Measurements from ENCODE around the gene PAX2. TPM values are rescaled to one million over a fixed set of nuclear protein-coding genes. Genes with fewer than 3 reads are reported as not detected.

The PAX2 gene
- total RNA-seq, 2 donors from 2014 or later, result not detected

DNA sequence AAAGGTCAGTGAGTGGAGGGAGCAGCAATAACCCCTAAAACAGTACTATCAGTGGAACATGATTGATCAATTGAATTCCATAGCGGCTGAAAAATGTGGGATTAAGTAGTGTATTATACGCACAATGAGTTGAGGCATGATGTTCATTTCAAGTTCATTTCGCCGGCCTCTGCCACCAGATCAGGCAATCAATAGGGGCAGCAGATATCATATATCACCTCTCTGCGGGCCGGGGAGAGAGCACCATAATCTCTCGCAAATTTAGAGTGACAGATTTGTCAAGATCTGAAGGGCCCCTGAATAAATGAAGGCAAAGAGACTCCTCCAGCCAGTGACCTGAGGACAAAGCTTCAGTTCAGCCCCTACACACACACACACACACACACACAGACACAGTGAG, 58.5 kb downstream of the PAX2 start:
- no peak for ATAC-seq
- intact Hi-C loops (cut with DNase I, micrococcal nuclease), result no loop called here
- no peak for DNase-seq

DNA sequence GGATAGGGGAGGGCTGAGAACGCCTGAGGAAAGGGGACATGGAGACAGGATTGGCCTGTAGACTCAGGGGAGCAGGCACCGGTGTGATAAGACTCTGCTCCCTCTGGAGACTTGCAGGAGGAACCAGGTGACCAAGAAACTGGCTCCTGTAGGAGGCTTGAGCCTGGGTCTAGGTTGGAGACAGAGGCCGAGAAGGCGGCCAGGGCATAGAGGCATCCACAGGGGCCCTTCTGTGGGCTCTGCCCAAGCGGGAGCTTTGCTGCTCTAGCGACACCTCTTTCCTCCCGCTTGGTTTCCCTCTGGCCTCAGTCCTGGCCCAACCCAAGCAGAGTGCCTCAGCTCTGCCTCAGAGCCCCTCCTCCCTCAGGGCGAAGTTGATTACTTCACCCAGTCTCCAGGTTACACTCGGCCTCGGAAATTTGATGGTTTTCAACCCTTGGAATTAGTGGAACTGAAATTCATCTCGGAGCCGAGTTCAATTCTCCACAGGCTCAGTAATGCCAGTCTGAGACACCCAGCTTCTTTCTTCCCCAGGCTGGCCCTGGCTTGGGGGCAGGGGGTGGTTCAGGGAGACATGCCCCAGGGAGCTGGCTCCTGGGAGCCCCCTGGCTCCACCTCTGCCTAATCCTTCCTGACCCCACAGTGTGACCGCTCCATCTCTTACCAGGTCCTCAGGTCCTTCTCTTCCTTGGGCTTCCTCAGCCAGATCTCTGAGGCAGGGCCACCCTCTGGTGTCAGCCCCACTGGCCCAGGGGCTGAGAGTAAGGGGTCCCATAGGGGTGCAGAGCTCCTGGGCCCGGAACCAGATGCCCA, 60.4 kb downstream of the PAX2 start:
- intact Hi-C loops (cut with DNase I, micrococcal nuclease), result no loop called here

DNA sequence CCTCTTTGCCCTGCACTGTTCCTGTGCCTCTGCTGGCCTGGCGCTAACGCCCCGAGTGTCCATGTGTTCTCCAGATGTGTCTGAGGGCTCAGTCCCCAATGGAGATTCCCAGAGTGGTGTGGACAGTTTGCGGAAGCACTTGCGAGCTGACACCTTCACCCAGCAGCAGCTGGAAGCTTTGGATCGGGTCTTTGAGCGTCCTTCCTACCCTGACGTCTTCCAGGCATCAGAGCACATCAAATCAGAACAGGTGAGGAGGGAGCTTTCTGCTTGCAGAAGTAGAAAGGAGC, 60.9 kb downstream of the PAX2 start:
- no peak for DNase-seq
- intact Hi-C loops (cut with DNase I, micrococcal nuclease), result no loop called here
- ATAC-seq, result no peak

More for the DNA sequence above, 60.4 kb downstream of the PAX2 start:
- DNase-seq (no peak), ATAC-seq (no peak)

DNA sequence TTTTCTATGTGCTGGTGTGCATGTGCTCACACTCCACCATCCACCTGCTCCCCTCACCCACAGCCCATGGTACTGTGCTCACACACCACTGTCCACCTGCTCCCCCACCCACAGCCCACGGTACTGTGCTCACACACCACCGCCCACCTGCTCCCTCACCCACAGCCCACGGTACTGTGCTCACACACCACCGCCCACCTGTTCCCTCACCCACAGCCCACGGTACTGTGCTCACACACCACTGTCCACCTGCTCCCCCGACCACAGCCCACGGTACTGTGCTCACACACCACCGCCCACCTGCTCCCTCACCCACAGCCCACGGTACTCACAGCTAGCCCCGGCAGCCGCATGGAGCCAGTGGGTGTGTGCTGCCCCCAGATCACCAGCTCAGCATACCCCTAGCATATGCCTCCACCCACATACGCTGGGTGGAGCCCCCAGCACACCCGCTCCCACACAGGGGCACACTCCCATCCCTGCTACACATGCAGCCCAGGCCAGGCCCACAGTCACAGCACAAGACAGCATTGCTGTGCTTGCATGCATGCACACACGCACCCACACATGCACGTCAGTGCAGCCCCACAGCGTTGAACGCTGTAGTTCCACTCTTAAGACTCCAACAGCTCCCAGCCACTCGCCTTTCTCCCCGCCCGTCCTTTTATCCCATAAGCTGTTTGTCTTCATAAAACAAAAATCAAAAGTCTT, 62.0 kb downstream of the PAX2 start:
- ATAC-seq (no peak), DNase-seq (no peak)
- intact Hi-C loops (cut with DNase I, micrococcal nuclease), result no loop called here

DNA sequence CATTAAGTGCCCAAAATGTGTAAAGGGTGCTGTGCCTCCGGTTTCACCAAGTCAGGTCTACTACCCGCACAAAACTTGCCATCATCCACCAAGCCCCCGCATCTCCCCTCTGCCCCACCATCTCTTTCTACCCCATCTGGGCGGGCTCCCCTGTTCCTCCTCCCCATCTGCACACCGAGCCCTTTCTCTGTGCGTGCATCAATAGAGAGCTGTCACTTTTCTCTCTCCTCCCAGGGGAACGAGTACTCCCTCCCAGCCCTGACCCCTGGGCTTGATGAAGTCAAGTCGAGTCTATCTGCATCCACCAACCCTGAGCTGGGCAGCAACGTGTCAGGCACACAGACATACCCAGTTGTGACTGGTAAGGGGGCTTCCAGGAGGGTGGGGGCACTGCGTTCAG, 63.5 kb downstream of the PAX2 start:
- intact Hi-C loops (cut with DNase I, micrococcal nuclease), result no loop called here
- ATAC-seq (no peak), DNase-seq (no peak)

DNA sequence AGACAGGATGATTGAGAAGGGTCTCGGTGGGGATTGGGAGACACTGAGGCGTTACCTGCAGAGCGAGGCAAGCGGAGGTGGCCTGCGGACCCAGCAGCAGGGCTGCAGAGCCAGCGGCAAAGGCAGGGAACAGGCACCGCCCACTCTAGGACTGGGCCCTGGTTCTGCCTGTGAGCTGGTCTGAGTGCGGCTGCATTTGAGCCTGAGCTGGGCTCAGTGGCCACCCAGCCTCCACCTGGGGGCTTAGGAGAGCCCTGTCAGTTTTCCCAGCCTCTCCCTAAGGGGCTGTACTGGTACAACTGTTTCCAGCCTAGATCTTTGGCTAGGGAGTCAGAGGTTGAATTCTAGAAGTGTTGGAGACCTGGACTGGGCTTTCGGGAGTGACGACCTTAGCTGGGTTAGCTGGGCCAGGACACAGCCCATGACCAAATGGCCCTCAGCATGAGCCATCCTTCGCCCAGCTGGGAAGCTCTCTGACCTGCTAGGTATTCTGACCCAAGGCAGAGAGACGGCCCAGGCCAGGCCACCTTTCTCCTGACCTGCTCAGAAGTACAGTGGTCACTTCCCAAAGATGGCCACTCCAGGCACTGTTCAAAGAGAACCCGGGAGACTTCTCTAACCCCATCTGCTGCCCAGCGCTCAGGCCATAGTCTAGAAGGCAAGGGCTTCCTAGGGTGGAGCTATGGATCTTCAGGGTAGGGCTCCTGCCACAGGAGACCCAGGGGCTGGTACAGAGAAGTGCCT, 64.9 kb downstream of the PAX2 start:
- intact Hi-C loops (cut with DNase I, micrococcal nuclease), result no loop called here
- DNase-seq, result no peak
- ATAC-seq, result no peak

DNA sequence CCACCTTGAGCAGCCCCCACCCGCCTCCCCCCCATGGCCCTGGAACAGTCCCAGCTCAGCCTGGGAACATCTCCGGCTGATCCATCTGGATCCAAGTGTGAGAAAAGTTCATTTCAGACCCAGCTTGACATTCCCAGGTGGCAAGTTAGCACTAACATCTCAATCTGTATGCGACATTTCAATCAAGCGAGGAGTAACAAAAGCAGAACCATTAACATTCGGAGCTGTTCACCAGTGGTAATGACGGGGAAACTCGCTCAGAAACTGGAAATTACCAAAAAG, 65.4 kb downstream of the PAX2 start:
- ATAC-seq (no peak), DNase-seq (no peak)
- intact Hi-C loops (cut with DNase I, micrococcal nuclease), result no loop called here

DNA sequence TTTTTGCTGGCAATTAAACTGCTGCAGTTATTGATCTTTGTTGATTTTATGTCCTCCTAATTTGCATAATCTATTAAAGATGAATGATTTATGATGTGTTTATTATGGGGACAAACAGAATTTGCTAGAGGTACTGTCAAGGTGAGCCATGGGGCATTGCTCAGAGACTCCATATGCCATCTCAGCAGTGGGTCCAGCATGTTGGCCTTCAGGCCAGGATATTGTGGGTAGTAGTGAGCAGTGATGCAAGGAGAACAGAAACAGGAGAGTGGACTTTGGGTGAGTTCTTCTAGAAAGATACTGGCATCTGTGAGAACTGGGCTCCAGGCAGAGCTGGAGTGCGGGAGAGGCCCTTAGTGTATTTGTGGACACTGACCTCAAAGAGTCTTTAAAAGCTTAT, 65.9 kb downstream of the PAX2 start:
- no peak for ATAC-seq
- intact Hi-C loops (cut with DNase I, micrococcal nuclease), result no loop called here
- DNase-seq, result no peak

DNA sequence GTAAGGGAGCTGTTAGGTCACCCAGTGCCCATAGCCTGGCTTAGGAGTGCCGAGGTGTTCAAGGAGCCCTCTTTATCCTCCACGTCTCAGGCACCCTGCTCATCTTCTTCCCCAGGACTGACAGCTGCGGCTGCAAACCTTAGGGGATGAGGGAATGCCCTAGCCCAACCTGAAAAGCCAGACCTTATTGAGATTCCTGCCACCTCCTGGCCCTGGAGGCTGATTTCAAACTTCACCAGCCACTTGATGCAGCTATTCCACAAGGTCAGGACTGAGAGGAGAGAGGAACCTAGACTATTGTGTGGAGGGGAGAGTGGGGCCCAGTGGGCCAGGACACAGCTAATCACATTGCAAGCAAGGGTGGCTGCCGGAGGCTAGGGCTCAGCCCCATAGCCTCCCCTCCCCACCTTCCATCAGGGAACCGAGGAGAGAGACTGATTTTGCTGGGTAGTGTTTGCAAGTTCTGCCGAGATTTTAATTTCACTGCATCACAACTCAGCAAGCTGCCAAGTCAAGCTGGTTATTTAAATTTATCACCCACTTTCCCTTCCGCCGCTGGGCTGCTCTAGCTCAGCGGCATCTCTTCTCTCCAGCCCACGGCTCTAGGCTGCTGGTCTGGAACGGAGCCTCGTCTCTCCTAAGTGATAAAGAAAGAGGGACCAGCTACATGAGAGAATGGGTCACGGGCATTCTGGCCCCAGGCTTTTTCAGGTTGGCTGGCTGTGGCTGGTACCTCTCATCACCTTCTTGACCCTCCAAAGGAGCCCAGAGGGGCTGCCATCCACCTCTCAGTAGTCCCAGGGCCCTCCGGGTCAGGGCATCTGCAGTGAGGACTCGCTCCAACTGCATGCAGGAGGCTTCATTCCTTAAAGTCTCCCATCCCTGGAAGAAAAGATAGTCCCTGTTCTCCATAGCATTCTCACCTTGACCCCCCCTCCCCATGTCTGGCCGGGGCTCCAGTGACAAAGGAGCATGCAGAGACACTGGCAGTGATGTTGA, 66.7 kb downstream of the PAX2 start:
- DNase-seq (no peak), ATAC-seq (no peak)
- intact Hi-C loops (cut with DNase I, micrococcal nuclease), result no loop called here

DNA sequence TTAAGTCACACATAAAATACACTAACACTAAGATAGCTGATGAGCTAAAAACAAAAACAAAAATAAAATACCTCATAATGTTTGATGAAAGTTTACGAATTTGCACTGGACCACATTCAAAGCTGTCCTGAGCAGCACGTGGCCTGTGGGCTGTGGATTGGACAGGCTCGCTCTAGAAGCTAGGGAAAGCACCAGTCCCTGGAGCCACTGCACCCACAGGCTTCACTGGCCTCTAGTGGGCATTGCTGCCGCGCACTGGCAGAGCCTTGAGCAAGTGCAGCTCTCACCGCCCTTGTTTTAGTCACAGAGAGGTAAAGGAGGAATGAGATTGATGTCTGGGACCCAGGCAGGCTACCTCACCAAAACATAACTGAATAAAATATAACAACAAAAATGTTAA, 67.6 kb downstream of the PAX2 start:
- ATAC-seq (no peak), DNase-seq (no peak)
- intact Hi-C loops (cut with DNase I, micrococcal nuclease), result no loop called here

DNA sequence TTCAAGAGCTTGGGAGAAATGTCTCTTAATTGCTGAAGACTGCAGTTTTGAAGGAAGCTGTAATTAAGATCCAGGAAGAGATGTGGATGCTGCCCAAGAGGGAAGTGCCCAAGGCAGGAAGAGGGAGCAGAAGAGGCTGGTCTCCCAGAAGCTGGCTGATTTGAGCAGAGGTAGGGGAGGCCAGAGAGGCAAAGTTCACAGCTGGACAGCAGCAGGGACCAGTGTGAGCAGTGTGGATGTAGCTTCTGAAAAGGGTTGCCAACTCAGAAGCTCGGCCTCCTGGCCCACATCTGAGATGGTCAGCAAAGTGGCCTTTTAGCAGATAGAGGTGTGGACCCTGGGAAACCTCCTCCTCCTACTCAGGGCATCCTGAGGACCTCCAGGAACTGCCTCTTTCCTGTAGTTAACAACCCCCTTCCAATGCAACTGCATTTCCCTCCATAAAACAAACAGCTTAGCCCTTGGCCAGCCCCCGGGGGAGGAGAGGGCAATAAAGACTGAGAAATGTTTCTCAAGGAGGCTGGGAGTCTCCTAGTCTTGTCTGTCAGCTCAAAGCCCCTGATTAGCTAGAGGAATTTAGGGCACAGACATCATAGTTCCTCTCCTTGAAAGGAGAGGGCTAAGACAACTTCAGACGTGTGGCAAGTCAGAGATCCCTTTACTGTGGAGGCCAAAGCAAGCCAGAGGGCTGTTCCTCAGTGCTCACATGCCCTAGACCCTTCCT, 69.5 kb downstream of the PAX2 start:
- intact Hi-C loops (cut with DNase I, micrococcal nuclease), result no loop called here
- ATAC-seq (no peak), DNase-seq (no peak)

DNA sequence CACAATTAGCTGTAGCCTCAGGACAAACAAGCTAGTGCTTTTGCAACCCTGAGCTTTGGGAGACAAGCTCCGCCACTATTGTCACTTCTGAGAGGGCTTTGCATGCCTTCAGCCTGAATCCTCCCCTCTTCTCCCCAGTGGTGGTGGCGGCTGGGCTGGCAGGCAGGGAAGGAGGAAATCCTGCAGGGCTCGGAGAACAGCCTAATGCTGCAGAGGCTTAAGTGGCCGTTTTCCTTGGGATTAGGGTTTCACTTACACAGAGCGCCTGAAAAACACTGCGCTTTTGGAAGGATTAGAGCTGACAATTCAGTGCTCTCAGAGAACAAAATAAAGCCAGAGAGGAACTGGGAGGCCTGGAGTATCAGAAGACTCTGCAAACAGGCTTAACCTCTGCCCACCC, 71.3 kb downstream of the PAX2 start:
- DNase-seq (no peak), ATAC-seq (no peak)
- intact Hi-C loops (cut with DNase I, micrococcal nuclease), result no loop called here

DNA sequence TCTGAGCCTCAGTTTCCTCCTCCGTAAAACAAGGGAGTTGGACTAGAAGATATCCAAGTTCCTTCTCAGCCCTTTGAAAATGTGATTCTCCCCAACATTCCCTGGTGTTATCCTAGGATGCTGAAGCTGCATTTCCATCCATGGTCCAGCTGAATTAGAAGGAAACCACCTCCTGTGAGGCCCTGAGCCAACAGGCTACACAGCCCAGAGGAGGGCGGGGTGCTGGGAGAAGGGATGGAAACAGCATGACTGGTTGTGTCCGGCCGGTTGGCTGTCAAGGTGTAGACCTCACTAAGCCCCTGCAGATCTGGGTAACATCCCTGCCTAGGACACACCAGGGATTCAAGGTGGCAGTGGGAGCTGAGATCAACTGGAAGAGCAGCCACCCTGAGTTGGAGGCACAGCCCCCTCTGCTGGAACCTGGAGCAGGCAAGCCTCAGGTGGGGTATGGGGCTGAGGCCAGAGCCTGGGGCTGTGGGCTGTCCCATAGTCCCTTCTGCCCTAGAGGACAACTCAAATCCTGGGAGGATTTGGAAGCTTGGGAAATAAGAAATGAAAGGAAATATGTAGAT, 72.0 kb downstream of the PAX2 start:
- DNase-seq, result no peak
- ATAC-seq, result no peak
- intact Hi-C loops (cut with DNase I, micrococcal nuclease), result no loop called here

DNA sequence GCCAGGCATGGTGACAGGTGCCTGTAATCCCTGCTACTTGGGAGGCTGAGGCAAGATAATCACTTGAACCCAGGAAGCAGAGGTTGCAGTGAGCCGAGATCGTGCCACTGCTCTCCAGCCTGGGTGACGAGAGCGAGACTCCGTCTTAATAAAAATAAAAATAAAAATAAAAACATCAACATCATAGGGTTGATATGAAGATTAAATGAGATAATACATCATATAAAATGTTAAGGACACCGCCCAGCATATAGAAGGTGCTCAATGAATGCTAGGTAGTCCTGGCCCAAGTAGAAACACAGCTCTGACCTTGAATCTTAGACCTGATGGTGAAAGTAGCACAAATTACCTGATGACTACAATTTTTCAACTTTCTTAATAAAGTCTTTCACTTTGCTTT, 74.0 kb downstream of the PAX2 start:
- ATAC-seq, result no peak
- intact Hi-C loops (cut with DNase I, micrococcal nuclease), result no loop called here

DNA sequence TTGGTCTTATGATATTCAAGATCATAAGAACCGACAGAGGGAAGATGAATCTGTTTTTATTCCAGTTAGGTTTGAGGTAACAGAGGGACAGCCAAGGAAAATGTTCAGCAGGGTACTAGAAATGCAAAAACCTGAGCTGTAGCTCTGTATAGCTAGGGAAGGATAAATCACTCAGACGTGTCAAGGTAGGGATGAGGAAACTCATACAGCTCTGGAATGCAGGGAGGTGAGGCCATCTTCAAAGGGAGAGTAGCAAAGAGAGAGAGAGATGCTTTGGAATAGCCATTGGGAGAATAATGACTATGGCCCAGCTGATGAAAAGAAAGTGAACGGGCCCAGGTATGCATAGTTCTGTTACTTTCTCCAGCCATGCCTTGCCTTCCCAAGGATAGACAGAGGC, 77.8 kb downstream of the PAX2 start:
- intact Hi-C loops (cut with DNase I, micrococcal nuclease), result no loop called here
- no peak for DNase-seq

More for the DNA sequence above, 74.0 kb downstream of the PAX2 start:
- no peak for DNase-seq

DNA sequence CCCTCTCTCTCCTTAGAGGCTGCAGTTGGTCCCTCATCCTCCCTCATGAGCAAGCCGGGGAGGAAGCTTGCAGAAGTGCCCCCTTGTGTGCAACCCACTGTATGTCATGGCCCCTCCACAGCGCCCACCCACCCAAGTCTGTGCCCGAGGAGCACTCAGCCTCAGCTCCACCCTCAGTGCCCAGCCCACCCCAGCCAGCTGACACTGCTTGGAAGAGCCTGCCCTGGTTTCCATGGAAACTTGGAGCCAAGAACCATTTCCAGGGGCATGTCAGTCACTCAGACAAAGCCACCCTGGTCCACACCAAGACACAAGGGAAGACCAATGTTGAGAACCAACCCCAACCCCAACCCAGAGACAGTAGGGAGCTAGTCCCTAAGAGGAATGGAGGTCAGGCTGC, 79.5 kb downstream of the PAX2 start:
- no peak for ATAC-seq
- intact Hi-C loops (cut with DNase I, micrococcal nuclease), result no loop called here
- no peak for DNase-seq

More for the DNA sequence above, 77.8 kb downstream of the PAX2 start:
- ATAC-seq, result no peak

DNA sequence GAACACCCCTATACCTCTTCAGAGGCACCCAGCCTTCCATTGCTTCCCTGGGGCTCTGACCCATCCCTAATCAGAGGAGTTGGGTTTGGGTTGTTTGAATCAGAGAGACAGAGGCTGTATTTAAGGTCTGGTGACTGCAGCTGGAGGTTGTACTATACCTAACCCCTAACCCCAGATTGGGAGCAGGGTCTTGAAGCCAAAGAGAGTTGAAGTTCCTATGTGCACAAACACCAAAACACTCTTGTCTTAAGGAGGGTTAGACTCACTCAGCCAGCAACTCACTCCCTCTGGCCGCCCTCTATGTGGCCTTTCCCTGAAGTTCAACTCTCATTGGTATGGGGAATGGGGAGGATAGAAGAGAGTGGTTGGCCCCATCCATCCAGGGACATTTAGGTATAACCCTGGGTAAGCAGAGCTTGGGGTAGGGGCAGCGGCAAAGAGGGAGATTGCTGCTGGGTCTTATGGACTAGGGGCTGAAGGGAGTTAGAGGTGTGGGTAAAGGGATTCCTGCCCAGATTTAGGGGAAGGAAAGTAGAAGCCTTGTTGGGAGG, 80.0 kb downstream of the PAX2 start:
- no peak for ATAC-seq
- intact Hi-C loops (cut with DNase I, micrococcal nuclease), result no loop called here
- no peak for DNase-seq

DNA sequence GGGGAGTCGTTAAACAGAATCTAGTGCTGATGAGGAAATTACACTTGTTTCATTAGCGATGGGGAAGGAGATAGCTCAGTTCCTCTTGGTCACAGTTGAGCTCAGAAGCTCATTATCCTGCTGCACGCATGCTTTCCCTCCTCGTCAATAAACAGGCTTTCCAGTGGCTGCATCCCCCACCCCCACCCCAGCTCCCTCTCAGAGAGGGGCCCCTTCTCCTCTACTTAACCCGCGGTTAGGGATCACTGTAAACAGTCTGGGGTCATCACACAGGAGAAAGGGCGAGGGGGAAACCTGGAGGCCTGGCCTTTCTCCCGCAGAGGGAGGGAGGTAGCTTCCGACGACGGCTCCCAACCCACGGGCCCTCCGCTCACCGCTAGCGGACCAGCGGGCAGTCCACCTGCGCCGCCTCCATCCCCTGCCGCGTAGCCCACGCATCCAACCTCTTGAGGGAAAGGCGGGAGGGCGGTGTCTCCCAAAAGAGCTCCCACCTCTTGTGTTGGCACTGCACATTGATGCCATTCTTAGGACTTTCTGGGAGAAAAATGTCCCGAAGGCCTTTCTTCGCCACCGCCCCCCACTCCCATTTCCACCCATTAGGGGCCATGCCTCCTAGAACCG, 80.8 kb downstream of the PAX2 start:
- intact Hi-C loops (cut with DNase I, micrococcal nuclease), result no loop called here
- ATAC-seq (no peak), DNase-seq (no peak)

Data from left colon (tissue), 2 donors.